ENCODE measurements around the gene TANGO2.

DNA sequence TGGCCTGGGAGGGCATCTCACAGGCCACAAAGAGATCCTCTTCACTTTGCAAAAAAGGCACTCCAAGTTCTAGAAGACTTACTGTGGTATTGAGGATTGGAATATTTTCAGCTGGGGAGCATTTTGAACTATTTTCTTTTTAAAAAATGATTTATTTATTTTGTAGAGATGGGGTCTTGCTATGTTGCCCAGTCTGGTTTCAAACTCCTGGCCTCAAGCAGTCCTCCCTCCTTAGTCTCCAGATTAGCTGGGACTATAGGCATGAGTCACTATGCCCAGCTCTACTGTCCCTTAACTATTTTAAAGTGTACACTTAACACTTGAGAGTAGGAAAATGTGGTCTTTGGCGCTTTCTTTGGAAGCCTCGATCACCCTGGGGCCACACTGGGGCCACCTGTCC is 34.2 kb downstream of the TANGO2 start:
- TF ChIP-seq, protein P1, sequence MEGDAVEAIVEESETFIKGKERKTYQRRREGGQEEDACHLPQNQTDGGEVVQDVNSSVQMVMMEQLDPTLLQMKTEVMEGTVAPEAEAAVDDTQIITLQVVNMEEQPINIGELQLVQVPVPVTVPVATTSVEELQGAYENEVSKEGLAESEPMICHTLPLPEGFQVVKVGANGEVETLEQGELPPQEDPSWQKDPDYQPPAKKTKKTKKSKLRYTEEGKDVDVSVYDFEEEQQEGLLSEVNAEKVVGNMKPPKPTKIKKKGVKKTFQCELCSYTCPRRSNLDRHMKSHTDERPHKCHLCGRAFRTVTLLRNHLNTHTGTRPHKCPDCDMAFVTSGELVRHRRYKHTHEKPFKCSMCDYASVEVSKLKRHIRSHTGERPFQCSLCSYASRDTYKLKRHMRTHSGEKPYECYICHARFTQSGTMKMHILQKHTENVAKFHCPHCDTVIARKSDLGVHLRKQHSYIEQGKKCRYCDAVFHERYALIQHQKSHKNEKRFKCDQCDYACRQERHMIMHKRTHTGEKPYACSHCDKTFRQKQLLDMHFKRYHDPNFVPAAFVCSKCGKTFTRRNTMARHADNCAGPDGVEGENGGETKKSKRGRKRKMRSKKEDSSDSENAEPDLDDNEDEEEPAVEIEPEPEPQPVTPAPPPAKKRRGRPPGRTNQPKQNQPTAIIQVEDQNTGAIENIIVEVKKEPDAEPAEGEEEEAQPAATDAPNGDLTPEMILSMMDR (IDR thresholded peaks at IDR 0.05) = no peak
- TF ChIP-seq POLR2AphosphoS5 (IDR thresholded peaks at IDR 0.05; ENCODE audit: low read depth, low read length) (no peak), GATA2 (CRISPR knock-in tag; IDR thresholded peaks at IDR 0.05) (no peak), SMC3 (IDR thresholded peaks at IDR 0.05; ENCODE audit: low read depth, low read length) (no peak)
- TF ChIP-seq, protein P2, sequence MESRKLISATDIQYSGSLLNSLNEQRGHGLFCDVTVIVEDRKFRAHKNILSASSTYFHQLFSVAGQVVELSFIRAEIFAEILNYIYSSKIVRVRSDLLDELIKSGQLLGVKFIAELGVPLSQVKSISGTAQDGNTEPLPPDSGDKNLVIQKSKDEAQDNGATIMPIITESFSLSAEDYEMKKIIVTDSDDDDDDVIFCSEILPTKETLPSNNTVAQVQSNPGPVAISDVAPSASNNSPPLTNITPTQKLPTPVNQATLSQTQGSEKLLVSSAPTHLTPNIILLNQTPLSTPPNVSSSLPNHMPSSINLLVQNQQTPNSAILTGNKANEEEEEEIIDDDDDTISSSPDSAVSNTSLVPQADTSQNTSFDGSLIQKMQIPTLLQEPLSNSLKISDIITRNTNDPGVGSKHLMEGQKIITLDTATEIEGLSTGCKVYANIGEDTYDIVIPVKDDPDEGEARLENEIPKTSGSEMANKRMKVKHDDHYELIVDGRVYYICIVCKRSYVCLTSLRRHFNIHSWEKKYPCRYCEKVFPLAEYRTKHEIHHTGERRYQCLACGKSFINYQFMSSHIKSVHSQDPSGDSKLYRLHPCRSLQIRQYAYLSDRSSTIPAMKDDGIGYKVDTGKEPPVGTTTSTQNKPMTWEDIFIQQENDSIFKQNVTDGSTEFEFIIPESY (IDR thresholded peaks at IDR 0.05; ENCODE audit: borderline replicate concordance, low read depth) = no peak
